ENCODE results near the gene LCN1. TPM values are rescaled to one million over a fixed set of nuclear protein-coding genes. Genes with fewer than 3 reads are reported as not detected.

LCN1 gene
- total and polyA plus RNA-seq, 2 donors (not counting 3 experiments of a cell fraction or from before 2014, with no cell fraction given), result not detected

- Histone ChIP-seq H3K4me3 (replicated peaks in 1 of 3; ENCODE audit: insufficient read depth in 1 of 3, low read depth in 1 of 3, low read length in 3 of 3) (no peak overlapping the region), H3K9me1 (replicated peaks; ENCODE audit: control insufficient read depth, extremely low read depth, insufficient read depth, low read length) (no peaks in the 10 kb centered on the region), H4K20me1 (replicated peaks; ENCODE audit: control insufficient read depth, extremely low read depth, insufficient read depth, low read length) (no peaks in the 10 kb centered on the region), H3K9ac (replicated peaks; ENCODE audit: extremely low read depth, insufficient read depth, low read length) (no peak overlapping the region), H2AFZ (ENCODE audit: low read depth, low read length) (no peak overlapping the region), H3K27me3 (ENCODE audit: control insufficient read depth in 2 of 2, insufficient read depth in 2 of 2, low read length in 2 of 2) (no peaks in the 10 kb centered on the region), H3K4me1 (ENCODE audit: control insufficient read depth, extremely low read depth, insufficient read depth, low read length) (no peaks in the 10 kb centered on the region), H3K36me3 (ENCODE audit: control insufficient read depth in 2 of 2, extremely low read depth in 1 of 2, insufficient read depth in 2 of 2, low read length in 2 of 2) (peaks cover 0 to 17% of the 10 kb centered on the region in 2 experiments), H3K27ac (ENCODE audit: insufficient read depth, low read depth, low read length) (no peak overlapping the region), H3K79me2 (ENCODE audit: control insufficient read depth, insufficient read depth, low read length) (no peaks in the 10 kb centered on the region), H3K4me2 (ENCODE audit: insufficient read depth, low read length) (no peak overlapping the region), H3K9me3 (replicated peaks; ENCODE audit: control insufficient read depth, insufficient read depth, low read length) (no peaks in the 10 kb centered on the region)
- POLR2A ChIA-PET, result no interaction called here
- BruUV-seq (replicated peaks), result no TSS peak
- no peak for DNase-seq (ENCODE audit: low read depth, low spot score)
- CTCF ChIA-PET, result interaction anchor here (1.2 to 2.0 kb wide), 2 partner anchors 10 to 14 kb away, joined by 5 to 6 read pairs; no protein-coding TSS in a partner anchor
- TF ChIP-seq POLR2A (IDR thresholded peaks at IDR 0.05; ENCODE audit: low read depth, low read length) (no peak), MYC (IDR thresholded peaks at IDR 0.05; ENCODE audit: low read depth, low read length) (no peak), EZH2 (IDR thresholded peaks at IDR 0.05; ENCODE audit: borderline replicate concordance, low read depth, low read length, severe bottlenecking) (no peak), JUN (IDR thresholded peaks at IDR 0.05; ENCODE audit: borderline replicate concordance, insufficient read depth, insufficient read length, low read depth) (no peak), MAX (IDR thresholded peaks at IDR 0.05; ENCODE audit: insufficient read depth, insufficient read length) (no peak), GATA2 (IDR thresholded peaks at IDR 0.05; ENCODE audit: insufficient read depth, insufficient read length, low read depth, low read length) (no peak), CTCF (IDR thresholded peaks at IDR 0.05; ENCODE audit: extremely low read depth in 1 of 2, insufficient read depth in 1 of 2, low read depth in 1 of 2, low read length in 2 of 2) (no peak), POLR2AphosphoS5 (IDR thresholded peaks at IDR 0.05; ENCODE audit: insufficient read depth, low read depth, low read length) (no peak), FOS (IDR thresholded peaks at IDR 0.05; ENCODE audit: borderline replicate concordance, insufficient read depth, low read length) (no peak)
- no peak for FAIRE-seq
- dilution Hi-C loops (cut with MboI; ENCODE audit: extremely low pct_ligation_motif_present, low sequenced_read_pairs) (no loop called here), intact Hi-C loops (cut with micrococcal nuclease) (no loop called here)
Measured at GRCh38 chr9:135490166-135490870, 30.9 kb upstream of the LCN1 start.
